ENCODE results near the gene TXNL4A.

- no peak for TF ChIP-seq POLR2A (IDR thresholded peaks at IDR 0.05; ENCODE audit: low read depth, low read length)
- no peak for TF ChIP-seq POLR2AphosphoS5 (IDR thresholded peaks at IDR 0.05; ENCODE audit: low read depth, low read length)
- no peak for TF ChIP-seq TAF1 (IDR thresholded peaks at IDR 0.05; ENCODE audit: borderline replicate concordance, low read depth, low read length)
Measured at GRCh38 chr18:79975985-79976680, 12.2 kb downstream of the TXNL4A start.
